Skeletal muscle cell (primary cell): ENCODE measurements around the gene ITGA1.
"Not testable (repeated sequence)": the region's sequence is repeated elsewhere in the genome, so short reads cannot be mapped to it uniquely, and the experiment has no call there.

ENCODE experiments used
- DNase-seq: peaks from one replicate; pipeline ENCODE4 v3.0.0-alpha.2; 2010; ENCODE audit warnings: low read depth
- H3K4me3 ChIP-seq: 2 replicates; pipeline ENCODE4 v1.5.1; 2011; ENCODE audit warnings: low read depth, mild to moderate bottlenecking, control low read depth, low read length, moderate library complexity

The ITGA1 gene

GRCh38 chr5:52787600-52788504 lies at the start of gene ITGA1, which contains the start of gene PELO:
Gene ITGA1 (plus strand): TSS chr5:52787916. CDS start chr5:52788354, 438 bp downstream.
Gene PELO (plus strand): TSS chr5:52787916. CDS start chr5:52800395, 12,479 bp downstream.
- DNase-seq = peak; percentile 49

GRCh38 chr5:52738095-52738506 lies 49.6 kb upstream of the ITGA1 start:
- DNase-seq = no peak
- no peak overlapping the region for H3K4me3 ChIP-seq

More at GRCh38 chr5:52787600-52788504, at the start of gene ITGA1, which contains the start of gene PELO:
- peak within 1 kb of the TSS; percentile 61 for H3K4me3 ChIP-seq

GRCh38 chr5:52740007-52740406 lies 47.7 kb upstream of the ITGA1 start:
- H3K4me3 ChIP-seq = no peak overlapping the region
- no peak for DNase-seq

GRCh38 chr5:52743012-52743411 lies 44.7 kb upstream of the ITGA1 start:
- no peak for DNase-seq
- no peak overlapping the region for H3K4me3 ChIP-seq

GRCh38 chr5:52743529-52743928 lies 44.2 kb upstream of the ITGA1 start:
- DNase-seq = no peak
- no peak overlapping the region for H3K4me3 ChIP-seq

- no peak overlapping the region for H3K4me3 ChIP-seq
- peak; percentile 37 for DNase-seq
Observed at GRCh38 chr5:52743970-52744369, 43.7 kb upstream of the ITGA1 start.

- H3K4me3 ChIP-seq, DNase-seq: not testable (repeated sequence)
Observed at GRCh38 chr5:52744867-52745458, 42.8 kb upstream of the ITGA1 start.

GRCh38 chr5:52746539-52746938 lies 41.2 kb upstream of the ITGA1 start:
- no peak overlapping the region for H3K4me3 ChIP-seq
- no peak for DNase-seq

- no peak overlapping the region for H3K4me3 ChIP-seq
- no peak for DNase-seq
Observed at GRCh38 chr5:52748590-52748989, 39.1 kb upstream of the ITGA1 start.

- no peak overlapping the region for H3K4me3 ChIP-seq
- DNase-seq = no peak
Observed at GRCh38 chr5:52749666-52750065, 38.0 kb upstream of the ITGA1 start.

GRCh38 chr5:52751137-52751536 lies 36.6 kb upstream of the ITGA1 start:
- no peak for DNase-seq

GRCh38 chr5:52754051-52754450 lies 33.7 kb upstream of the ITGA1 start:
- no peak for DNase-seq
- H3K4me3 ChIP-seq = no peak overlapping the region

More at GRCh38 chr5:52751137-52751536, 36.6 kb upstream of the ITGA1 start:
- no peak overlapping the region for H3K4me3 ChIP-seq

GRCh38 chr5:52757527-52757926 lies 30.2 kb upstream of the ITGA1 start:
- no peak overlapping the region for H3K4me3 ChIP-seq
- DNase-seq = no peak

GRCh38 chr5:52758014-52758413 lies 29.7 kb upstream of the ITGA1 start:
- no peak overlapping the region for H3K4me3 ChIP-seq
- DNase-seq = no peak

- H3K4me3 ChIP-seq = no peak overlapping the region
- no peak for DNase-seq
Observed at GRCh38 chr5:52759331-52759730, 28.4 kb upstream of the ITGA1 start.

GRCh38 chr5:52760695-52761366 lies 26.9 kb upstream of the ITGA1 start:
- H3K4me3 ChIP-seq = no peak overlapping the region
- no peak for DNase-seq

GRCh38 chr5:52767217-52767743 lies 20.4 kb upstream of the ITGA1 start:
- no peak overlapping the region for H3K4me3 ChIP-seq
- no peak for DNase-seq

- no peak overlapping the region for H3K4me3 ChIP-seq
- DNase-seq = no peak
Observed at GRCh38 chr5:52767766-52768480, 19.8 kb upstream of the ITGA1 start.

GRCh38 chr5:52769061-52769460 lies 18.7 kb upstream of the ITGA1 start:
- no peak overlapping the region for H3K4me3 ChIP-seq
- DNase-seq = no peak
